Measurements from ENCODE around the gene RARB. TPM values are rescaled to one million over a fixed set of nuclear protein-coding genes. Genes with fewer than 3 reads are reported as not detected.

The RARB gene
- total and polyA plus RNA-seq, 7 donors: 1.2 to 18.5 (median 8.3) TPM

GRCh38 chr3:25583343-25583742, 155.3 kb downstream of the RARB start:
- Histone ChIP-seq H3K27ac (no peak overlapping the region), H3K36me3 (peaks cover 0 to 25% (median 4%) of the 10 kb centered on the region in 4 donors), H3K4me3 (no peak overlapping the region), H3K27me3 (no peaks in the 10 kb centered on the region), H3K9me3 (no peaks in the 10 kb centered on the region), H3K4me1 (no peaks in the 10 kb centered on the region)
- intact Hi-C loops (cut with DNase I): no loop called here
- TF ChIP-seq EP300 (IDR thresholded peaks at IDR 0.05) (no peak), POLR2AphosphoS5 (IDR thresholded peaks at IDR 0.05) (no peak), POLR2A (IDR thresholded peaks at IDR 0.05) (no peak)
- TF ChIP-seq, protein P1, sequence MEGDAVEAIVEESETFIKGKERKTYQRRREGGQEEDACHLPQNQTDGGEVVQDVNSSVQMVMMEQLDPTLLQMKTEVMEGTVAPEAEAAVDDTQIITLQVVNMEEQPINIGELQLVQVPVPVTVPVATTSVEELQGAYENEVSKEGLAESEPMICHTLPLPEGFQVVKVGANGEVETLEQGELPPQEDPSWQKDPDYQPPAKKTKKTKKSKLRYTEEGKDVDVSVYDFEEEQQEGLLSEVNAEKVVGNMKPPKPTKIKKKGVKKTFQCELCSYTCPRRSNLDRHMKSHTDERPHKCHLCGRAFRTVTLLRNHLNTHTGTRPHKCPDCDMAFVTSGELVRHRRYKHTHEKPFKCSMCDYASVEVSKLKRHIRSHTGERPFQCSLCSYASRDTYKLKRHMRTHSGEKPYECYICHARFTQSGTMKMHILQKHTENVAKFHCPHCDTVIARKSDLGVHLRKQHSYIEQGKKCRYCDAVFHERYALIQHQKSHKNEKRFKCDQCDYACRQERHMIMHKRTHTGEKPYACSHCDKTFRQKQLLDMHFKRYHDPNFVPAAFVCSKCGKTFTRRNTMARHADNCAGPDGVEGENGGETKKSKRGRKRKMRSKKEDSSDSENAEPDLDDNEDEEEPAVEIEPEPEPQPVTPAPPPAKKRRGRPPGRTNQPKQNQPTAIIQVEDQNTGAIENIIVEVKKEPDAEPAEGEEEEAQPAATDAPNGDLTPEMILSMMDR (IDR thresholded peaks at IDR 0.05): no peak
- 93 to 94% methylated on average over 10 of the region's 10 CpGs for WGBS, 2 donors
- DNase-seq: no peak

GRCh38 chr3:25584011-25584789, 156.1 kb downstream of the RARB start:
- no peaks in the 10 kb centered on the region for H3K9me3 ChIP-seq
- WGBS, 2 donors: 84 to 86% methylated on average over 17 of the region's 17 CpGs
- no peaks in the 10 kb centered on the region for H3K4me1 ChIP-seq
- DNase-seq: no peak
- H3K36me3 ChIP-seq: peaks cover 0 to 25% (median 4%) of the 10 kb centered on the region in 4 donors
- intact Hi-C loops (cut with DNase I): no loop called here
- H3K4me3 ChIP-seq: no peak overlapping the region
- no peaks in the 10 kb centered on the region for H3K27me3 ChIP-seq
- no peak for TF ChIP-seq EP300 (IDR thresholded peaks at IDR 0.05)
- TF ChIP-seq, protein P1 (IDR thresholded peaks at IDR 0.05): no peak
- TF ChIP-seq POLR2A (IDR thresholded peaks at IDR 0.05): no peak
- no peak for TF ChIP-seq POLR2AphosphoS5 (IDR thresholded peaks at IDR 0.05)
- no peak overlapping the region for H3K27ac ChIP-seq

- Histone ChIP-seq H3K9me3 (no peaks in the 10 kb centered on the region), H3K27me3 (no peaks in the 10 kb centered on the region), H3K27ac (no peak overlapping the region), H3K4me1 (no peaks in the 10 kb centered on the region), H3K36me3 (peaks cover 0 to 23% (median 4%) of the 10 kb centered on the region in 4 donors), H3K4me3 (no peak overlapping the region)
- intact Hi-C loops (cut with DNase I): no loop called here
- WGBS, 2 donors: 85 to 86% methylated on average over 14 of the region's 14 CpGs
- no peak for DNase-seq
- TF ChIP-seq POLR2AphosphoS5 (IDR thresholded peaks at IDR 0.05) (no peak), POLR2A (IDR thresholded peaks at IDR 0.05) (no peak), EP300 (IDR thresholded peaks at IDR 0.05) (no peak)
- TF ChIP-seq, protein P1 (IDR thresholded peaks at IDR 0.05): no peak
Observed at GRCh38 chr3:25585361-25586166, 157.5 kb downstream of the RARB start.

GRCh38 chr3:25586167-25586505, 158.1 kb downstream of the RARB start:
- DNase-seq: no peak
- Histone ChIP-seq H3K9me3 (no peaks in the 10 kb centered on the region), H3K36me3 (peaks cover 0 to 18% (median 4%) of the 10 kb centered on the region in 4 donors), H3K27me3 (no peaks in the 10 kb centered on the region), H3K27ac (no peak overlapping the region), H3K4me1 (no peaks in the 10 kb centered on the region), H3K4me3 (no peak overlapping the region)
- WGBS, 2 donors: 94 to 96% methylated on average over 6 of the region's 6 CpGs
- TF ChIP-seq POLR2A (IDR thresholded peaks at IDR 0.05) (no peak), POLR2AphosphoS5 (IDR thresholded peaks at IDR 0.05) (no peak), EP300 (IDR thresholded peaks at IDR 0.05) (no peak)
- TF ChIP-seq, protein P1 (IDR thresholded peaks at IDR 0.05): no peak
- intact Hi-C loops (cut with DNase I): no loop called here
